Transverse colon (tissue), 4 donors: ENCODE results near the gene KLF7.

Experiments used
- EP300 ChIP-seq: sonication (generic); formaldehyde crosslinking; IDR thresholded peaks from one replicate; pipeline ENCODE4 v1.6.1; 2017; ENCODE audit warnings: antibody characterized with exemption, low read depth
- POLR2A ChIP-seq: fragments of 450-650 bp; IDR thresholded peaks from one replicate; pipeline ENCODE4 v1.6.1; 2016; ENCODE audit warnings: antibody characterized with exemption, mild to moderate bottlenecking, moderate library complexity
- POLR2AphosphoS5 ChIP-seq, 3 donors: sonication (generic); formaldehyde crosslinking; IDR thresholded peaks; one replicate each; pipeline ENCODE4 v1.6.1; 2016; ENCODE audit warnings: antibody characterized with exemption in 3 of 3
- TF ChIP-seq, protein P1 (sequence below), 5 experiments: fragments of 200-600 bp in 3 of 5; fragments of 450-650 bp in 2 of 5; sonication (generic) in 3 of 5; IDR thresholded peaks; 1 replicate in 2 of 5; 2 replicates in 3 of 5; pipeline ENCODE4 v1.5.1; 2016 to 2017; ENCODE audit warnings: antibody characterized with exemption in 5 of 5, inconsistent platforms in 3 of 5, mild to moderate bottlenecking in 2 of 5, moderate library complexity in 1 of 5

DNA sequence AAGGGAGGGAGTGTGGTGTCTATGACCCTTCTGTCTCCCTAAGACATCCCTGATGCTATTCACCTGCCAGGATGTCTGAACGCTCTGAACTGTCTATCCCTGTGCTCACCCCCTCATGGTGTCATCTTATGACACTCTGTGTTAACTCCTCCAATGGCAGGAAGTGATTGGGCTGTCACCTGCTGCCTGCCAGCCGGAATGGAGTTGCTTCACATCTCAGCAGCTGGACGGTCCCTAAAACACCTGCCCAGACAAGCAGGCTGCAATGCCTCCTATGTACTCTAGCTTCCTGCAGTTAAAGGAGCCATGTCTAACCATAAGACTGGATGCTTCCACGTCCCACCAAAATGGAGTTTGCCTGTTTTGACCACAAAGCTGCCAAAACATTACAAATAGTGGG, 126.5 kb downstream of the KLF7 start:
- TF ChIP-seq, protein P1, sequence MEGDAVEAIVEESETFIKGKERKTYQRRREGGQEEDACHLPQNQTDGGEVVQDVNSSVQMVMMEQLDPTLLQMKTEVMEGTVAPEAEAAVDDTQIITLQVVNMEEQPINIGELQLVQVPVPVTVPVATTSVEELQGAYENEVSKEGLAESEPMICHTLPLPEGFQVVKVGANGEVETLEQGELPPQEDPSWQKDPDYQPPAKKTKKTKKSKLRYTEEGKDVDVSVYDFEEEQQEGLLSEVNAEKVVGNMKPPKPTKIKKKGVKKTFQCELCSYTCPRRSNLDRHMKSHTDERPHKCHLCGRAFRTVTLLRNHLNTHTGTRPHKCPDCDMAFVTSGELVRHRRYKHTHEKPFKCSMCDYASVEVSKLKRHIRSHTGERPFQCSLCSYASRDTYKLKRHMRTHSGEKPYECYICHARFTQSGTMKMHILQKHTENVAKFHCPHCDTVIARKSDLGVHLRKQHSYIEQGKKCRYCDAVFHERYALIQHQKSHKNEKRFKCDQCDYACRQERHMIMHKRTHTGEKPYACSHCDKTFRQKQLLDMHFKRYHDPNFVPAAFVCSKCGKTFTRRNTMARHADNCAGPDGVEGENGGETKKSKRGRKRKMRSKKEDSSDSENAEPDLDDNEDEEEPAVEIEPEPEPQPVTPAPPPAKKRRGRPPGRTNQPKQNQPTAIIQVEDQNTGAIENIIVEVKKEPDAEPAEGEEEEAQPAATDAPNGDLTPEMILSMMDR (IDR thresholded peaks at IDR 0.05): no peak
- TF ChIP-seq POLR2A (no peak), POLR2AphosphoS5 (IDR thresholded peaks at IDR 0.05) (no peak), EP300 (no peak)
